ENCODE data around the gene CHRD. TPM values are rescaled to one million over a fixed set of nuclear protein-coding genes. Genes with fewer than 3 reads are reported as not detected.
A peak's percentile ranks its signal among the peaks of the same experiment; 100 is the strongest.

The CHRD gene
- total and polyA plus RNA-seq, 10 donors, result 5.2 to 26.5 (median 14.9) TPM

DNA sequence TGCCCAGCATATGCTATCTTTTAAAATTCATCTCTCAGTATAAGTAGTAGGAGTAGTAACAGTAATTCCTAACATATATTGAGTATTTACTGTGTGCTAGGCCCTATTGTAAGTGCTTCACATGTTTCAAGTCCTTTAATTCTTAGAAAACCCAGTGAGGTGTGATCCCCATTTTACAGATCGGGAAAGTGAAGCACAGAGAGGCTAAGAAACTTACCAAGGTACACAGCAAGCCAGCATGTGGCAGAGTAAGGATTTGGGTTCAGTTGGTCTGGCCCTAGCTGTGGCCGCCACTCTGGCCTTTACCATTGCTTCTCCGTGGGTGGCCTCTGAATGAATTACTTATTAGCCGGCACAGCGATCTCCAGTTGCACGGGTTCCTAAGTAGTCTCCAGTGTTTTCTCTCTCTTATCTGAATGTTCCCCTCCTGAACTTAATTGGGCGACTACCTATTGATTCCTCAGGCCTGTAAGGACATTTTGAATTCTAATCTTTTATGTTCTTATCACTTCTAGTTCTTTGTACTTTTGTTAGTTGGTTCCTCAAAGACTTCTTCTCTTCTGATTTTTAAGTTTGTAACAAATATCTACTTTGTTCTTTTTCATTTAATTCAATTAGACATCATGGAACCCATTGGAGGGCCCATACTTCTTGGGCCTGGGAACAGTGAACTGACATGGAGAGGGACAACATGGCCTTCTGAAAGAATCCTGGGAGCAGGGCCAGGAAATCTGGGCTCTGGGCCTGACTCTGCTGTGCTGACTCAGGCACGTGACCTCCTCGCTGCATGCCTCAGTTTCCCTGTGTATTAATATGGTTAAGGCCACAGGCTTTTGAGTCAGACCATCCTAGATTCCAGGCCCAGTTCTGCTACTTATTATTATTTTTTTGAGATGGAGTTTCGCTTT is 30.0 kb upstream of the CHRD start:
- Histone ChIP-seq H3K27ac (no peak overlapping the region), H3K36me3 (peaks cover 0 to 6% (median 2%) of the 10 kb centered on the region in 6 donors), H3K4me1 (peaks cover 0 to 35% (median 17%) of the 10 kb centered on the region in 6 donors), H3K27me3 (replicated peaks in 1 of 7) (no peaks in the 10 kb centered on the region), H3K4me3 (no peak overlapping the region), H3K9me3 (no peaks in the 10 kb centered on the region)
- TF ChIP-seq POLR2AphosphoS5 (IDR thresholded peaks at IDR 0.05) (no peak), POLR2A (IDR thresholded peaks at IDR 0.05) (no peak)
- TF ChIP-seq, protein P1, sequence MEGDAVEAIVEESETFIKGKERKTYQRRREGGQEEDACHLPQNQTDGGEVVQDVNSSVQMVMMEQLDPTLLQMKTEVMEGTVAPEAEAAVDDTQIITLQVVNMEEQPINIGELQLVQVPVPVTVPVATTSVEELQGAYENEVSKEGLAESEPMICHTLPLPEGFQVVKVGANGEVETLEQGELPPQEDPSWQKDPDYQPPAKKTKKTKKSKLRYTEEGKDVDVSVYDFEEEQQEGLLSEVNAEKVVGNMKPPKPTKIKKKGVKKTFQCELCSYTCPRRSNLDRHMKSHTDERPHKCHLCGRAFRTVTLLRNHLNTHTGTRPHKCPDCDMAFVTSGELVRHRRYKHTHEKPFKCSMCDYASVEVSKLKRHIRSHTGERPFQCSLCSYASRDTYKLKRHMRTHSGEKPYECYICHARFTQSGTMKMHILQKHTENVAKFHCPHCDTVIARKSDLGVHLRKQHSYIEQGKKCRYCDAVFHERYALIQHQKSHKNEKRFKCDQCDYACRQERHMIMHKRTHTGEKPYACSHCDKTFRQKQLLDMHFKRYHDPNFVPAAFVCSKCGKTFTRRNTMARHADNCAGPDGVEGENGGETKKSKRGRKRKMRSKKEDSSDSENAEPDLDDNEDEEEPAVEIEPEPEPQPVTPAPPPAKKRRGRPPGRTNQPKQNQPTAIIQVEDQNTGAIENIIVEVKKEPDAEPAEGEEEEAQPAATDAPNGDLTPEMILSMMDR (IDR thresholded peaks at IDR 0.05 in 8 of 11, conservative IDR thresholded peaks at IDR 0.05 in 3 of 11), result no peak
- no peak for DNase-seq
- WGBS, 5 donors, result 90 to 97% (median 93%) methylated on average over 10 of the region's 10 CpGs
- intact Hi-C loops (cut with DNase I; ENCODE audit: low total_unique reads), result no loop called here

DNA sequence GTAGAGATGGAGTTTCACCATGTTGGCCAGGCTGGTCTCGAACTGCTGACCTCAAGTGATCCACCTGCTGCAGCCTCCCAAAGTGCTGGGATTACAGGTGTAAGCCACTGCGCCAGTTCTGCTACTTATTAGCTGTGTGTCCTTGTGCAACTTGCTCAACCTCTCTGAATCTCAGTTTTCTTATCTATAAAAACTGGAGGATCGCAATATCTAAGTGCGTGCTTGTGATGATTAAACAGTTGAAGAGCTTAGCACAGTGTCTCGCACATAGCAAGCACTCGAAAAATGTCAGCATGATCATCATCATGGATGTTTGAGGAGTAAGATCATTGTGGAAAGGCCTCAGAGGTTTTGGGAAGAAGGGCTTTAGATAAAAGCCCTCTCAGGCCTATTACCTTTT is 29.2 kb upstream of the CHRD start:
- Histone ChIP-seq H3K27me3 (replicated peaks in 1 of 7) (no peaks in the 10 kb centered on the region), H3K27ac (no peak overlapping the region), H3K36me3 (peaks cover 0 to 7% (median 0%) of the 10 kb centered on the region in 6 donors), H3K4me3 (no peak overlapping the region), H3K9me3 (no peaks in the 10 kb centered on the region), H3K4me1 (peaks cover 0 to 27% (median 12%) of the 10 kb centered on the region in 6 donors)
- intact Hi-C loops (cut with DNase I; ENCODE audit: low total_unique reads), result no loop called here
- WGBS, 5 donors, result 94 to 99% (median 96%) methylated on average over 6 of the region's 6 CpGs
- TF ChIP-seq, protein P1 (IDR thresholded peaks at IDR 0.05 in 8 of 11, conservative IDR thresholded peaks at IDR 0.05 in 3 of 11), result no peak
- TF ChIP-seq POLR2A (IDR thresholded peaks at IDR 0.05), result no peak
- TF ChIP-seq POLR2AphosphoS5 (IDR thresholded peaks at IDR 0.05), result no peak
- DNase-seq, result no peak

DNA sequence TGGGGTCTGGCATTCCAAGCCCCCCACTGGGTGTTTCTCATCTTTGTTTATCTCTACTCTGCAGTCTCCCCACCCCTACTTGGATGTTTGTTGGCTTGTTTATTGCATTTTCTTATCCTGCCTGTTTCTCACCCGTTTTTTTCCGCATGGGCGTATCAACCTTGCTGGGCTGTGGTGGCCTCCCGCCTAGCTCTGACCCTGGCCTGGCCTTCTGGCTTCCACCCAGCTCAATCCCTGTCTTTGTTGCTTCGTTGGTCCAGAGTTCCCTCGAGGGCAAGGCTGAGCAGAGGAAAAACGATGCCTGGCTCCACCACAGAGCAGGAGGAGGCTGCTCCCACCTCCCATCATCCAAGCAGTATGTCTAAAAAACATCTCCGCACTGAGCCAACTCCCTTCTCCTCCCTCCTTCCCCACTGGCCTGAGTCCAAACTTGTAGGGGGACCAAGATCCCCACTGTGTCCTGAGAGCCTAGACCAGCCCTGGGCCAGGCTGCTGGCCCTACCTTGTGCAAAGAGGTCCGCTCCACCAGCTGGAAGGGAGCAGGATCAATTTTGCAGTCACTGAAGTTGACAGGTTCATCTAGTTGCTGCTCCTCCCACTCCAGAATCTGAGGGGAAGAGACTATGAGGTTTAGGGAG is 28.2 kb upstream of the CHRD start:
- Histone ChIP-seq H3K27ac (no peak overlapping the region), H3K36me3 (peaks cover 0 to 7% (median 0%) of the 10 kb centered on the region in 6 donors), H3K27me3 (replicated peaks in 1 of 7) (no peaks in the 10 kb centered on the region), H3K4me1 (peaks cover 0 to 20% (median 7%) of the 10 kb centered on the region in 6 donors), H3K4me3 (no peak overlapping the region), H3K9me3 (no peaks in the 10 kb centered on the region)
- no peak for DNase-seq
- 67 to 77% (median 74%) methylated on average over 8 to 9 of the region's 9 CpGs for WGBS, 5 donors
- peak in 1 of 3 donors; percentile 14 for TF ChIP-seq POLR2AphosphoS5 (IDR thresholded peaks at IDR 0.05)
- no peak for TF ChIP-seq POLR2A (IDR thresholded peaks at IDR 0.05)
- intact Hi-C loops (cut with DNase I; ENCODE audit: low total_unique reads), result no loop called here

DNA sequence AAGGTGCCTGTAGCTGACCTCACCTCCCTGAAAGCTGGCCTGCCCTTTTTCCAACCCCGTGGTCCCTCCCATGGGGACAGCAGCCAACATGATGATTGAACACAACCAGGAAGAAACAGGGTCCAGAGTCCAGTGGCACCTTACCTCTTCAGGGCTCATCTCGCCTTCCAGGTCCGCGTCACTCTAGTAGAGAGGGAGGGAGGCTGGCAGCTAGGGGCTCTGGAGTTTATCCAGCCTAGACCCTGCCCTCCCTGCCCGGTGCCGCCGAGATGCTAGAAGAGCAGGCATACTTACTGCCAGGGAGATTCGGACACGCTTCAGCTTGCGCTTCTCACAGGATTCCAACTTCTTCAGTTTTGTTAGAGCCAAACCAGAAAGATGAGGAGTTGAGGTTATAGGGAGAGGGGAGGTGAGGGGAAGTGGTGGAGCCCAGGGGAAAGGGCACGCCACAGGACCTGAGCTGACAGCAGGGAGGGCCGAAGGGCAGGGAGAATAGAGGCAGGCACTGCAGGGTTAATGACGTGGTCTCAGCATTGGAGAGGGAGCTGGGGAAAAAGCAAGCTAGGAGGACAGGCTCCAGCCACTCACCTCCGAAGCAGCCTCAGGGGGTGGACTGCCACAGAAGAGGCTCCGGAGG is 27.6 kb upstream of the CHRD start:
- H3K27ac ChIP-seq, result no peak overlapping the region
- intact Hi-C loops (cut with DNase I; ENCODE audit: low total_unique reads), result no loop called here
- peaks cover 0 to 20% (median 7%) of the 10 kb centered on the region in 6 donors for H3K4me1 ChIP-seq
- no peaks in the 10 kb centered on the region for H3K9me3 ChIP-seq
- H3K4me3 ChIP-seq, result no peak overlapping the region
- no peaks in the 10 kb centered on the region for H3K27me3 ChIP-seq (replicated peaks in 1 of 7)
- WGBS, 5 donors, result 83 to 96% (median 91%) methylated on average over 15 of the region's 15 CpGs
- no peak for DNase-seq
- peaks cover 0 to 9% (median 0%) of the 10 kb centered on the region in 6 donors for H3K36me3 ChIP-seq
- no peak for TF ChIP-seq POLR2AphosphoS5 (IDR thresholded peaks at IDR 0.05)
- TF ChIP-seq, protein P1 (IDR thresholded peaks at IDR 0.05 in 8 of 11, conservative IDR thresholded peaks at IDR 0.05 in 3 of 11), result no peak
- no peak for TF ChIP-seq POLR2A (IDR thresholded peaks at IDR 0.05)
